ENCODE data around the gene ARHGAP15. TPM values are rescaled to one million over a fixed set of nuclear protein-coding genes. Genes with fewer than 3 reads are reported as not detected.

Gene ARHGAP15
- total RNA-seq, 1 donor from 2014 or later: 6.8 TPM

- intact Hi-C loops (cut with DNase I): no loop called here
- DNase-seq (ENCODE audit: low spot score): no peak
Measured at GRCh38 chr2:143582046-143582747, 453.0 kb downstream of the ARHGAP15 start.

GRCh38 chr2:143584936-143585335, 455.7 kb downstream of the ARHGAP15 start:
- intact Hi-C loops (cut with DNase I): no loop called here
- DNase-seq (ENCODE audit: low spot score): no peak

GRCh38 chr2:143586119-143586518, 456.9 kb downstream of the ARHGAP15 start:
- intact Hi-C loops (cut with DNase I): no loop called here
- no peak for DNase-seq (ENCODE audit: low spot score)

GRCh38 chr2:143588746-143589145, 459.5 kb downstream of the ARHGAP15 start:
- intact Hi-C loops (cut with DNase I): no loop called here
- no peak for DNase-seq (ENCODE audit: low spot score)

GRCh38 chr2:143594161-143594560, 464.9 kb downstream of the ARHGAP15 start:
- DNase-seq (ENCODE audit: low spot score): no peak
- intact Hi-C loops (cut with DNase I): no loop called here

GRCh38 chr2:143594745-143595144, 465.5 kb downstream of the ARHGAP15 start:
- DNase-seq (ENCODE audit: low spot score): no peak
- intact Hi-C loops (cut with DNase I): no loop called here

- intact Hi-C loops (cut with DNase I): no loop called here
- DNase-seq (ENCODE audit: low spot score): no peak
Measured at GRCh38 chr2:143600116-143600515, 470.9 kb downstream of the ARHGAP15 start.

GRCh38 chr2:143601828-143602227, 472.6 kb downstream of the ARHGAP15 start:
- intact Hi-C loops (cut with DNase I): no loop called here
- DNase-seq (ENCODE audit: low spot score): no peak

- intact Hi-C loops (cut with DNase I): no loop called here
- no peak for DNase-seq (ENCODE audit: low spot score)
Measured at GRCh38 chr2:143603035-143603655, 473.9 kb downstream of the ARHGAP15 start.

GRCh38 chr2:143603846-143604565, 474.8 kb downstream of the ARHGAP15 start:
- intact Hi-C loops (cut with DNase I): no loop called here
- DNase-seq (ENCODE audit: low spot score): no peak

- intact Hi-C loops (cut with DNase I): no loop called here
- no peak for DNase-seq (ENCODE audit: low spot score)
Measured at GRCh38 chr2:143604566-143604959, 475.3 kb downstream of the ARHGAP15 start.

- no peak for DNase-seq (ENCODE audit: low spot score)
- intact Hi-C loops (cut with DNase I): no loop called here
Measured at GRCh38 chr2:143607231-143608062, 478.2 kb downstream of the ARHGAP15 start.

- no peak for DNase-seq (ENCODE audit: low spot score)
- intact Hi-C loops (cut with DNase I): no loop called here
Measured at GRCh38 chr2:143608063-143608423, 478.8 kb downstream of the ARHGAP15 start.

- intact Hi-C loops (cut with DNase I): no loop called here
- DNase-seq (ENCODE audit: low spot score): no peak
Measured at GRCh38 chr2:143608758-143609157, 479.5 kb downstream of the ARHGAP15 start.

- no peak for DNase-seq (ENCODE audit: low spot score)
- intact Hi-C loops (cut with DNase I): no loop called here
Measured at GRCh38 chr2:143611336-143611735, 482.1 kb downstream of the ARHGAP15 start.

GRCh38 chr2:143615562-143615961, 486.3 kb downstream of the ARHGAP15 start:
- DNase-seq (ENCODE audit: low spot score): no peak
- intact Hi-C loops (cut with DNase I): no loop called here

- intact Hi-C loops (cut with DNase I): no loop called here
- DNase-seq (ENCODE audit: low spot score): no peak
Measured at GRCh38 chr2:143616452-143616851, 487.2 kb downstream of the ARHGAP15 start.

GRCh38 chr2:143617803-143618415, 488.7 kb downstream of the ARHGAP15 start:
- no peak for DNase-seq (ENCODE audit: low spot score)

GRCh38 chr2:143622106-143622505, 492.9 kb downstream of the ARHGAP15 start:
- no peak for DNase-seq (ENCODE audit: low spot score)
- intact Hi-C loops (cut with DNase I): no loop called here

More at GRCh38 chr2:143617803-143618415, 488.7 kb downstream of the ARHGAP15 start:
- intact Hi-C loops (cut with DNase I): no loop called here
